Smooth muscle cell (in vitro differentiated cells): ENCODE measurements around the gene DNAJC4. TPM values are rescaled to one million over a fixed set of nuclear protein-coding genes. Genes with fewer than 3 reads are reported as not detected.

Source experiments
- DNase-seq: peaks from one replicate; lab custom pipeline; 2025; ENCODE audit not compliant: unreplicated experiment; lab: John Stamatoyannopoulos, UW
- H2AFZ ChIP-seq: fragments of 200-600 bp; sonication (generic); 2 replicates; pipeline ENCODE4 v1.6.0; 2016; ENCODE audit warnings: antibody characterized with exemption, low read depth, mild to moderate bottlenecking
- H3F3A ChIP-seq: fragments of 200-600 bp; sonication (generic); 2 replicates; pipeline ENCODE4 v1.6.0; 2017; ENCODE audit warnings: antibody characterized with exemption, low read depth
- H3K27ac ChIP-seq: fragments of 200-600 bp; sonication (generic); 2 replicates; pipeline ENCODE4 v1.5.1; 2016; ENCODE audit warnings: low read depth, mild to moderate bottlenecking
- H3K27me3 ChIP-seq: fragments of 200-600 bp; sonication (generic); 2 replicates; pipeline ENCODE4 v1.6.1; 2016; ENCODE audit warnings: low read depth, mild to moderate bottlenecking
- H3K36me3 ChIP-seq: fragments of 200-600 bp; sonication (generic); 2 replicates; pipeline ENCODE4 v1.5.1; 2016; ENCODE audit warnings: low read depth
- H3K4me1 ChIP-seq: fragments of 200-600 bp; sonication (generic); 2 replicates; pipeline ENCODE4 v1.5.1; 2016; ENCODE audit warnings: low read depth
- H3K4me2 ChIP-seq: fragments of 200-600 bp; sonication (generic); 2 replicates; pipeline ENCODE4 v1.6.0; 2016; ENCODE audit warnings: mild to moderate bottlenecking
- H3K4me3 ChIP-seq: fragments of 200-600 bp; sonication (generic); 2 replicates; pipeline ENCODE4 v1.5.1; 2016; ENCODE audit warnings: mild to moderate bottlenecking
- H3K79me2 ChIP-seq: fragments of 200-600 bp; sonication (generic); 2 replicates; pipeline ENCODE4 v1.6.0; 2016; ENCODE audit warnings: low read depth, mild to moderate bottlenecking
- H3K9ac ChIP-seq: fragments of 200-600 bp; sonication (generic); 2 replicates; pipeline ENCODE4 v1.6.0; 2016; ENCODE audit warnings: low read depth
- H3K9me3 ChIP-seq: fragments of 200-600 bp; sonication (generic); replicated peaks from 2 replicates; pipeline ENCODE4 v1.5.1; 2016; ENCODE audit warnings: low read depth
- H4K20me1 ChIP-seq: fragments of 200-600 bp; sonication (generic); 2 replicates; pipeline ENCODE4 v1.6.0; 2016; ENCODE audit warnings: low read depth
- CTCF ChIP-seq: fragments of 200-600 bp; sonication (generic); IDR thresholded peaks from 2 replicates; pipeline ENCODE4 v1.5.1; 2017; ENCODE audit warnings: borderline replicate concordance, mild to moderate bottlenecking, antibody characterized with exemption; ENCODE audit not compliant: insufficient read depth, poor library complexity, severe bottlenecking
- WGBS: methylation state at CpG from one replicate; pipeline ENCODE4 v1.1.7; 2016; ENCODE audit warnings: low lambda C conversion rate; 5-methylcytosine and 5-hydroxymethylcytosine counted together
- polyA plus RNA-seq: library from polyadenylated mRNA; unstranded; fragments of >200 nt; fragmentation: Nextera tagmentation; extraction: Ambion mirVana; gene quantifications from 2 replicates; pipeline ENCODE4 v1.2.1, GENCODE V29; 2016
- total RNA-seq: library from RNA; depleted of rRNA; stranded (reverse); fragments of >200 nt; gene quantifications from 2 replicates; pipeline ENCODE4 v1.2.3, GENCODE V29; 2014

Gene DNAJC4
- total and polyA plus RNA-seq, 2 experiments from 2014 or later: 14.5 to 78.5 TPM

- Histone ChIP-seq H3K4me1 (peaks cover 11% of the 10 kb centered on the region), H3F3A (no peaks in the 10 kb centered on the region), H3K27ac (no peak overlapping the region), H3K27me3 (no peaks in the 10 kb centered on the region), H4K20me1 (no peaks in the 10 kb centered on the region), H3K9ac (no peak overlapping the region), H3K9me3 (no peaks in the 10 kb centered on the region), H3K4me3 (no peak overlapping the region), H3K79me2 (peaks cover 15% of the 10 kb centered on the region), H3K36me3 (no peaks in the 10 kb centered on the region), H2AFZ (no peak overlapping the region), H3K4me2 (peak overlapping the region; percentile 91)
- 91% methylated on average over 3 of the region's 3 CpGs for WGBS
- no peak for TF ChIP-seq CTCF
- no peak for DNase-seq
Observed at GRCh38 chr11:64283092-64283491, 52.7 kb downstream of the DNAJC4 start.

Other genes with a start within 250 kb of the DNAJC4 start
- gene OTUB1, start 244.1 kb upstream of the DNAJC4 start, total RNA-seq: 55.2 and 71.5 TPM in 2 replicates
- gene OTUB1, start 244.1 kb upstream of the DNAJC4 start, polyA plus RNA-seq: 155 and 164 TPM in 2 replicates
- gene FLRT1, start 194.6 kb upstream of the DNAJC4 start, total RNA-seq: 0.76 TPM in 1 of 2 replicates, not detected in the other
- 0.26 and 0.32 TPM in 2 replicates for gene FLRT1, start 194.6 kb upstream of the DNAJC4 start, polyA plus RNA-seq
- gene MACROD1, start 64.4 kb upstream of the DNAJC4 start, total RNA-seq: 9.2 and 57.9 TPM in 2 replicates
- gene MACROD1, start 64.4 kb upstream of the DNAJC4 start, polyA plus RNA-seq: 32.6 and 35.2 TPM in 2 replicates
- gene STIP1, start 44.4 kb upstream of the DNAJC4 start, total RNA-seq: 103 and 114 TPM in 2 replicates
- gene STIP1, start 44.4 kb upstream of the DNAJC4 start, polyA plus RNA-seq: 117 and 129 TPM in 2 replicates
- 0.18 and 1.2 TPM in 2 replicates for gene FERMT3, start 23.8 kb upstream of the DNAJC4 start, total RNA-seq
- 2.4 and 3.7 TPM in 2 replicates for gene FERMT3, start 23.8 kb upstream of the DNAJC4 start, polyA plus RNA-seq
- 52.6 and 66.1 TPM in 2 replicates for gene TRPT1, start 4.4 kb upstream of the DNAJC4 start, total RNA-seq
- gene TRPT1, start 4.4 kb upstream of the DNAJC4 start, polyA plus RNA-seq: 65.6 and 78.5 TPM in 2 replicates
- gene NUDT22, start 4.3 kb upstream of the DNAJC4 start, total RNA-seq: 50.6 and 51.5 TPM in 2 replicates
- gene NUDT22, start 4.3 kb upstream of the DNAJC4 start, polyA plus RNA-seq: 76.8 and 82.1 TPM in 2 replicates
- 20.0 and 27.9 TPM in 2 replicates for gene VEGFB, start 4.0 kb downstream of the DNAJC4 start, total RNA-seq
- 94.4 and 96.5 TPM in 2 replicates for gene VEGFB, start 4.0 kb downstream of the DNAJC4 start, polyA plus RNA-seq
- 31.0 and 51.3 TPM in 2 replicates for gene FKBP2, start 10.5 kb downstream of the DNAJC4 start, total RNA-seq
- 231 and 246 TPM in 2 replicates for gene FKBP2, start 10.5 kb downstream of the DNAJC4 start, polyA plus RNA-seq
- gene PPP1R14B, start 16.4 kb downstream of the DNAJC4 start, total RNA-seq: 213 and 242 TPM in 2 replicates
- 530 and 589 TPM in 2 replicates for gene PPP1R14B, start 16.4 kb downstream of the DNAJC4 start, polyA plus RNA-seq
- gene PLCB3, start 21.0 kb downstream of the DNAJC4 start, total RNA-seq: 15.0 and 17.1 TPM in 2 replicates
- gene PLCB3, start 21.0 kb downstream of the DNAJC4 start, polyA plus RNA-seq: 14.8 and 15.6 TPM in 2 replicates
- gene BAD, start 54.1 kb downstream of the DNAJC4 start, total RNA-seq: 48.7 and 65.8 TPM in 2 replicates
- gene BAD, start 54.1 kb downstream of the DNAJC4 start, polyA plus RNA-seq: 117 and 126 TPM in 2 replicates
- 17.3 and 19.6 TPM in 2 replicates for gene GPR137, start 55.3 kb downstream of the DNAJC4 start, total RNA-seq
- 63.6 and 69.0 TPM in 2 replicates for gene GPR137, start 55.3 kb downstream of the DNAJC4 start, polyA plus RNA-seq
- not detected in 2 replicates for gene KCNK4, start 60.8 kb downstream of the DNAJC4 start, total RNA-seq
- not detected in 2 replicates for gene KCNK4, start 60.8 kb downstream of the DNAJC4 start, polyA plus RNA-seq
- not detected in 2 replicates for gene CATSPERZ, start 69.8 kb downstream of the DNAJC4 start, total RNA-seq
- not detected in 2 replicates for gene CATSPERZ, start 69.8 kb downstream of the DNAJC4 start, polyA plus RNA-seq
- gene ESRRA, start 75.0 kb downstream of the DNAJC4 start, total RNA-seq: 7.7 and 8.0 TPM in 2 replicates
- 16.7 and 29.4 TPM in 2 replicates for gene ESRRA, start 75.0 kb downstream of the DNAJC4 start, polyA plus RNA-seq
- 218 and 285 TPM in 2 replicates for gene TRMT112, start 87.0 kb downstream of the DNAJC4 start, total RNA-seq
- gene TRMT112, start 87.0 kb downstream of the DNAJC4 start, polyA plus RNA-seq: 327 and 353 TPM in 2 replicates
- 169 and 209 TPM in 2 replicates for gene PRDX5, start 87.6 kb downstream of the DNAJC4 start, total RNA-seq
- gene PRDX5, start 87.6 kb downstream of the DNAJC4 start, polyA plus RNA-seq: 461 and 474 TPM in 2 replicates
- gene CCDC88B, start 109.7 kb downstream of the DNAJC4 start, total RNA-seq: 0.22 and 2.2 TPM in 2 replicates
- 2.2 and 3.4 TPM in 2 replicates for gene CCDC88B, start 109.7 kb downstream of the DNAJC4 start, polyA plus RNA-seq
- gene RPS6KA4, start 128.6 kb downstream of the DNAJC4 start, total RNA-seq: 19.5 and 21.8 TPM in 2 replicates
- gene RPS6KA4, start 128.6 kb downstream of the DNAJC4 start, polyA plus RNA-seq: 40.0 and 42.9 TPM in 2 replicates